ENCODE data around the gene CD109.
"Not testable (repeated sequence)": the region's sequence is repeated elsewhere in the genome, so short reads cannot be mapped to it uniquely, and the experiment has no call there.

Gene CD109

GRCh38 chr6:73796881-73797280 lies 100.9 kb downstream of the CD109 start:
- H3K4me3 ChIP-seq (ENCODE audit: low read length) = no peak overlapping the region
- H3K27me3 ChIP-seq (ENCODE audit: insufficient read depth, low read length) = no peaks in the 10 kb centered on the region
- H2AFZ ChIP-seq (ENCODE audit: low read depth, low read length) = no peak overlapping the region
- no peaks in the 10 kb centered on the region for H3K9me3 ChIP-seq (ENCODE audit: low read length)
- no peaks in the 10 kb centered on the region for H3K36me3 ChIP-seq (ENCODE audit: insufficient read depth, low read length)
- H3K4me1 ChIP-seq (ENCODE audit: insufficient read depth, low read length) = no peaks in the 10 kb centered on the region

GRCh38 chr6:73797861-73798260 lies 101.9 kb downstream of the CD109 start:
- Histone ChIP-seq H3K4me3 (ENCODE audit: low read length) (no peak overlapping the region), H3K36me3 (ENCODE audit: insufficient read depth, low read length) (no peaks in the 10 kb centered on the region), H3K9me3 (ENCODE audit: low read length) (no peaks in the 10 kb centered on the region), H3K4me1 (ENCODE audit: insufficient read depth, low read length) (no peaks in the 10 kb centered on the region), H3K27me3 (ENCODE audit: insufficient read depth, low read length) (no peaks in the 10 kb centered on the region), H2AFZ (ENCODE audit: low read depth, low read length) (no peak overlapping the region)

GRCh38 chr6:73798592-73798991 lies 102.6 kb downstream of the CD109 start:
- no peaks in the 10 kb centered on the region for H3K27me3 ChIP-seq (ENCODE audit: insufficient read depth, low read length)
- H3K4me3 ChIP-seq (ENCODE audit: low read length) = no peak overlapping the region
- no peaks in the 10 kb centered on the region for H3K9me3 ChIP-seq (ENCODE audit: low read length)
- no peaks in the 10 kb centered on the region for H3K36me3 ChIP-seq (ENCODE audit: insufficient read depth, low read length)
- no peak overlapping the region for H2AFZ ChIP-seq (ENCODE audit: low read depth, low read length)
- H3K4me1 ChIP-seq (ENCODE audit: insufficient read depth, low read length) = no peaks in the 10 kb centered on the region

GRCh38 chr6:73800997-73801396 lies 105.0 kb downstream of the CD109 start:
- H2AFZ ChIP-seq (ENCODE audit: low read depth, low read length) = no peak overlapping the region
- no peaks in the 10 kb centered on the region for H3K9me3 ChIP-seq (ENCODE audit: low read length)
- H3K27me3 ChIP-seq (ENCODE audit: insufficient read depth, low read length) = no peaks in the 10 kb centered on the region
- H3K4me3 ChIP-seq (ENCODE audit: low read length) = no peak overlapping the region
- no peaks in the 10 kb centered on the region for H3K4me1 ChIP-seq (ENCODE audit: insufficient read depth, low read length)
- H3K36me3 ChIP-seq (ENCODE audit: insufficient read depth, low read length) = no peaks in the 10 kb centered on the region

GRCh38 chr6:73801652-73802268 lies 105.8 kb downstream of the CD109 start:
- H3K36me3 ChIP-seq (ENCODE audit: insufficient read depth, low read length) = no peaks in the 10 kb centered on the region
- no peak overlapping the region for H2AFZ ChIP-seq (ENCODE audit: low read depth, low read length)
- H3K4me3 ChIP-seq (ENCODE audit: low read length) = no peak overlapping the region
- no peaks in the 10 kb centered on the region for H3K27me3 ChIP-seq (ENCODE audit: insufficient read depth, low read length)
- no peaks in the 10 kb centered on the region for H3K4me1 ChIP-seq (ENCODE audit: insufficient read depth, low read length)
- no peaks in the 10 kb centered on the region for H3K9me3 ChIP-seq (ENCODE audit: low read length)

GRCh38 chr6:73802366-73802765 lies 106.4 kb downstream of the CD109 start:
- Histone ChIP-seq H3K27me3 (ENCODE audit: insufficient read depth, low read length) (no peaks in the 10 kb centered on the region), H2AFZ (ENCODE audit: low read depth, low read length) (no peak overlapping the region), H3K9me3 (ENCODE audit: low read length) (no peaks in the 10 kb centered on the region), H3K4me3 (ENCODE audit: low read length) (no peak overlapping the region), H3K4me1 (ENCODE audit: insufficient read depth, low read length) (no peaks in the 10 kb centered on the region), H3K36me3 (ENCODE audit: insufficient read depth, low read length) (no peaks in the 10 kb centered on the region)

- no peaks in the 10 kb centered on the region for H3K36me3 ChIP-seq (ENCODE audit: insufficient read depth, low read length)
- no peaks in the 10 kb centered on the region for H3K27me3 ChIP-seq (ENCODE audit: insufficient read depth, low read length)
- no peaks in the 10 kb centered on the region for H3K9me3 ChIP-seq (ENCODE audit: low read length)
- no peak overlapping the region for H3K4me3 ChIP-seq (ENCODE audit: low read length)
- H3K4me1 ChIP-seq (ENCODE audit: insufficient read depth, low read length) = no peaks in the 10 kb centered on the region
- no peak overlapping the region for H2AFZ ChIP-seq (ENCODE audit: low read depth, low read length)
These were observed 107.7 kb downstream of the CD109 start for GRCh38 chr6:73803562-73804241.

GRCh38 chr6:73805221-73805620 lies 109.2 kb downstream of the CD109 start:
- H3K4me1 ChIP-seq (ENCODE audit: insufficient read depth, low read length); H3K9me3 ChIP-seq (ENCODE audit: low read length); H3K27me3 ChIP-seq (ENCODE audit: insufficient read depth, low read length); H3K4me3 ChIP-seq (ENCODE audit: low read length); H2AFZ ChIP-seq (ENCODE audit: low read depth, low read length); H3K36me3 ChIP-seq (ENCODE audit: insufficient read depth, low read length): not testable (repeated sequence)

GRCh38 chr6:73805982-73806381 lies 110.0 kb downstream of the CD109 start:
- not testable (repeated sequence) for H3K4me3 ChIP-seq (ENCODE audit: low read length); H3K36me3 ChIP-seq (ENCODE audit: insufficient read depth, low read length); H3K9me3 ChIP-seq (ENCODE audit: low read length); H2AFZ ChIP-seq (ENCODE audit: low read depth, low read length); H3K4me1 ChIP-seq (ENCODE audit: insufficient read depth, low read length); H3K27me3 ChIP-seq (ENCODE audit: insufficient read depth, low read length)

- Histone ChIP-seq H3K36me3 (ENCODE audit: insufficient read depth, low read length) (no peaks in the 10 kb centered on the region), H3K9me3 (ENCODE audit: low read length) (no peaks in the 10 kb centered on the region), H2AFZ (ENCODE audit: low read depth, low read length) (no peak overlapping the region), H3K4me1 (ENCODE audit: insufficient read depth, low read length) (no peaks in the 10 kb centered on the region), H3K27me3 (ENCODE audit: insufficient read depth, low read length) (peaks cover 2% of the 10 kb centered on the region), H3K4me3 (ENCODE audit: low read length) (no peak overlapping the region)
These were observed 115.7 kb downstream of the CD109 start for GRCh38 chr6:73811706-73812105.

GRCh38 chr6:73817253-73817652 lies 121.2 kb downstream of the CD109 start:
- Histone ChIP-seq H3K36me3 (ENCODE audit: insufficient read depth, low read length) (no peaks in the 10 kb centered on the region), H3K27me3 (ENCODE audit: insufficient read depth, low read length) (no peaks in the 10 kb centered on the region), H3K4me1 (ENCODE audit: insufficient read depth, low read length) (no peaks in the 10 kb centered on the region), H3K4me3 (ENCODE audit: low read length) (no peak overlapping the region), H2AFZ (ENCODE audit: low read depth, low read length) (no peak overlapping the region), H3K9me3 (ENCODE audit: low read length) (no peaks in the 10 kb centered on the region)

GRCh38 chr6:73823046-73823735 lies 127.2 kb downstream of the CD109 start:
- Histone ChIP-seq H3K36me3 (ENCODE audit: insufficient read depth, low read length) (no peaks in the 10 kb centered on the region), H3K27me3 (ENCODE audit: insufficient read depth, low read length) (no peaks in the 10 kb centered on the region), H3K9me3 (ENCODE audit: low read length) (no peaks in the 10 kb centered on the region), H3K4me3 (ENCODE audit: low read length) (no peak overlapping the region), H2AFZ (ENCODE audit: low read depth, low read length) (no peak overlapping the region), H3K4me1 (ENCODE audit: insufficient read depth, low read length) (no peaks in the 10 kb centered on the region)

GRCh38 chr6:73823832-73824231 lies 127.8 kb downstream of the CD109 start:
- Histone ChIP-seq H3K9me3 (ENCODE audit: low read length) (no peaks in the 10 kb centered on the region), H3K4me3 (ENCODE audit: low read length) (no peak overlapping the region), H2AFZ (ENCODE audit: low read depth, low read length) (no peak overlapping the region), H3K27me3 (ENCODE audit: insufficient read depth, low read length) (no peaks in the 10 kb centered on the region), H3K36me3 (ENCODE audit: insufficient read depth, low read length) (no peaks in the 10 kb centered on the region), H3K4me1 (ENCODE audit: insufficient read depth, low read length) (no peaks in the 10 kb centered on the region)

All from neuron (in vitro differentiated cells).